H9 (cell line): ENCODE measurements around the gene MTG2. TPM values are rescaled to one million over a fixed set of nuclear protein-coding genes. Genes with fewer than 3 reads are reported as not detected.
A peak's percentile ranks its signal among the peaks of the same experiment; 100 is the strongest.

ENCODE experiments used
- DNase-seq: peaks from one replicate; pipeline ENCODE4 v3.0.0-alpha.2; 2017
- H2AFZ ChIP-seq: one replicate; pipeline ENCODE4 v1.6.1; 2013; ENCODE audit warnings: mild to moderate bottlenecking, low read length, control low read depth, moderate library complexity
- H2AK5ac ChIP-seq: 2 replicates; pipeline ENCODE4 v1.6.1; 2013; ENCODE audit warnings: low read length, control low read depth, mixed read lengths; ENCODE audit not compliant: insufficient read length
- H2BK120ac ChIP-seq: one replicate; pipeline ENCODE4 v1.6.1; 2013; ENCODE audit warnings: low read depth, mild to moderate bottlenecking, low read length, control low read depth, inconsistent platforms; ENCODE audit not compliant: poor library complexity, severe bottlenecking
- H2BK12ac ChIP-seq: 2 replicates; pipeline ENCODE4 v1.6.1; 2013; ENCODE audit warnings: low read length, control low read depth, mixed read lengths, low read depth; ENCODE audit not compliant: insufficient read length
- H2BK15ac ChIP-seq: 2 replicates; pipeline ENCODE4 v1.6.1; 2013; ENCODE audit warnings: low read depth, low read length, control low read depth
- H2BK20ac ChIP-seq: one replicate; pipeline ENCODE4 v1.6.1; 2013; ENCODE audit warnings: low read depth, mild to moderate bottlenecking, low read length, control low read depth, inconsistent platforms; ENCODE audit not compliant: poor library complexity, severe bottlenecking
- H2BK5ac ChIP-seq: 2 replicates; pipeline ENCODE4 v1.6.1; 2013; ENCODE audit warnings: low read length, control low read depth, mixed read lengths; ENCODE audit not compliant: insufficient read length
- H3K14ac ChIP-seq: 2 replicates; pipeline ENCODE4 v1.6.1; 2013; ENCODE audit warnings: low read length, control low read depth; ENCODE audit not compliant: insufficient read depth
- H3K18ac ChIP-seq: 2 replicates; pipeline ENCODE4 v1.6.1; 2013; ENCODE audit warnings: low read depth, mild to moderate bottlenecking, mixed read lengths, low read length, control low read depth; ENCODE audit not compliant: insufficient read length
- H3K23ac ChIP-seq: 2 replicates; pipeline ENCODE4 v1.6.1; 2013; ENCODE audit warnings: low read length, control low read depth, mixed read lengths, low read depth; ENCODE audit not compliant: insufficient read length
- H3K23me2 ChIP-seq: 2 replicates; pipeline ENCODE4 v1.6.1; 2013; ENCODE audit warnings: low read depth, mild to moderate bottlenecking, mixed read lengths, low read length, control low read depth; ENCODE audit not compliant: insufficient read length, poor library complexity, severe bottlenecking
- H3K27ac ChIP-seq: 2 replicates; pipeline ENCODE4 v1.5.1; 2013; ENCODE audit warnings: low read length, control low read depth, mixed read lengths, low read depth; ENCODE audit not compliant: insufficient read length
- H3K27me3 ChIP-seq: 2 replicates; pipeline ENCODE4 v1.6.1; 2013; ENCODE audit warnings: low read length, control low read depth, inconsistent platforms; ENCODE audit not compliant: insufficient read depth
- H3K4ac ChIP-seq: 2 replicates; pipeline ENCODE4 v1.6.1; 2013; ENCODE audit warnings: low read depth, mild to moderate bottlenecking, control low read depth, inconsistent platforms, low read length, moderate library complexity
- H3K4me1 ChIP-seq: 2 replicates; pipeline ENCODE4 v1.6.1; 2013; ENCODE audit warnings: low read length, control low read depth, inconsistent platforms; ENCODE audit not compliant: insufficient read depth
- H3K4me2 ChIP-seq: 2 replicates; pipeline ENCODE4 v1.6.1; 2013; ENCODE audit warnings: low read length, control low read depth, mixed read lengths; ENCODE audit not compliant: insufficient read length, insufficient read depth
- H3K56ac ChIP-seq: 2 replicates; pipeline ENCODE4 v1.6.1; 2013; ENCODE audit warnings: low read depth, mild to moderate bottlenecking, mixed read lengths, low read length, control low read depth; ENCODE audit not compliant: insufficient read length
- H3K79me1 ChIP-seq: 2 replicates; pipeline ENCODE4 v1.6.1; 2013; ENCODE audit warnings: low read depth, mild to moderate bottlenecking, moderate library complexity, low read length, control low read depth, inconsistent platforms; ENCODE audit not compliant: insufficient read depth, poor library complexity, severe bottlenecking
- H3K79me2 ChIP-seq: 2 replicates; pipeline ENCODE4 v1.6.1; 2013; ENCODE audit warnings: low read length, control low read depth, inconsistent platforms; ENCODE audit not compliant: insufficient read depth
- H3K9ac ChIP-seq: 2 replicates; pipeline ENCODE4 v1.6.1; 2013; ENCODE audit warnings: low read length, control low read depth, mixed read lengths; ENCODE audit not compliant: insufficient read length; ENCODE audit errors: extremely low read depth
- H3K9me3 ChIP-seq: one replicate; pipeline ENCODE4 v1.6.1; 2013; ENCODE audit warnings: low read depth, low read length, inconsistent platforms; ENCODE audit not compliant: control insufficient read depth
- H3T11ph ChIP-seq: one replicate; pipeline ENCODE4 v1.6.1; 2013; ENCODE audit warnings: mild to moderate bottlenecking, low read length, control low read depth, inconsistent platforms
- H4K20me1 ChIP-seq: one replicate; pipeline ENCODE4 v1.6.1; 2013; ENCODE audit not compliant: control insufficient read depth, insufficient read length, insufficient read depth
- H4K5ac ChIP-seq: 2 replicates; pipeline ENCODE4 v1.6.1; 2013; ENCODE audit warnings: low read depth, mild to moderate bottlenecking, mixed read lengths, low read length, control low read depth; ENCODE audit not compliant: insufficient read length
- H4K8ac ChIP-seq: replicated peaks from 2 replicates; pipeline ENCODE4 v1.6.1; 2013; ENCODE audit warnings: low read length, control low read depth, mixed read lengths, low read depth; ENCODE audit not compliant: insufficient read length
- H4K91ac ChIP-seq: 2 replicates; pipeline ENCODE4 v1.6.1; 2013; ENCODE audit warnings: low read depth, mild to moderate bottlenecking, moderate library complexity, mixed read lengths, low read length, control low read depth; ENCODE audit not compliant: insufficient read length
- H3K27ac Mint-ChIP-seq, 3 experiments: 2 replicates in 2 of 3; 3 replicates in 1 of 3; pipeline ENCODE4 v1.8.0; 2020 to 2021; ENCODE audit warnings: mixed read lengths in 3 of 3, mild to moderate bottlenecking in 1 of 3, moderate library complexity in 1 of 3
- H3K27me3 Mint-ChIP-seq: 2 replicates; pipeline ENCODE4 v1.8.0; 2021; ENCODE audit warnings: low read depth, mild to moderate bottlenecking, moderate library complexity, mixed read lengths
- H3K36me3 Mint-ChIP-seq, 3 experiments: 2 replicates in 2 of 3; 3 replicates in 1 of 3; pipeline ENCODE4 v1.8.0; 2020 to 2021; ENCODE audit warnings: low read depth in 3 of 3, mixed read lengths in 3 of 3; ENCODE audit not compliant: insufficient read depth in 1 of 3
- H3K4me1 Mint-ChIP-seq, 2 experiments: 2 replicates each; pipeline ENCODE4 v1.8.0; 2020; ENCODE audit warnings: mixed read lengths in 2 of 2
- H3K4me3 Mint-ChIP-seq, 2 experiments: 2 replicates in 1 of 2; 3 replicates in 1 of 2; pipeline ENCODE4 v1.8.0; 2020 to 2021; ENCODE audit warnings: mild to moderate bottlenecking in 2 of 2, mixed read lengths in 2 of 2, moderate library complexity in 1 of 2
- H3K9me3 Mint-ChIP-seq, 2 experiments: 2 replicates in 1 of 2; 3 replicates in 1 of 2; pipeline ENCODE4 v1.8.0; 2020; ENCODE audit warnings: mild to moderate bottlenecking in 2 of 2, mixed read lengths in 2 of 2, moderate library complexity in 1 of 2
- CTCF ChIP-seq: fragments of 200-600 bp; sonication (generic); conservative IDR thresholded peaks from 3 replicates; pipeline ENCODE4 v1.8.0; 2021; ENCODE audit warnings: antibody characterized with exemption, mild to moderate bottlenecking
- WGBS: extraction: QIAGEN DNeasy Blood & Tissue Kit; methylation state at CpG from one replicate; pipeline ENCODE4 v1.1.7; 2013; ENCODE audit warnings: missing lambda C conversion rate, low lambda C conversion rate, mixed read lengths; ENCODE audit not compliant: insufficient read length; ENCODE audit errors: extremely low coverage; 5-methylcytosine and 5-hydroxymethylcytosine counted together
- total RNA-seq: library from RNA; stranded (reverse); gene quantifications from 2 replicates; pipeline ENCODE4 v1.2.1, GENCODE V29; 2021

MTG2 gene
- total RNA-seq, 1 experiment from 2014 or later = 25.1 TPM

GRCh38 chr20:62212299-62212698 is 29.5 kb downstream of the MTG2 start:
- Histone ChIP-seq H2BK5ac (no peak overlapping the region), H3K9me3 (no peaks in the 10 kb centered on the region), H3K4me2 (no peak overlapping the region), H3K4me1 (no peaks in the 10 kb centered on the region), H2BK15ac (no peak overlapping the region; the same call in 1 of the 2 replicates), H3K14ac (no peak overlapping the region), H2BK120ac (no peak overlapping the region), H3T11ph (no peak overlapping the region), H3K4ac (no peak overlapping the region), H4K8ac (no peak overlapping the region), H3K27me3 (no peaks in the 10 kb centered on the region), H2BK12ac (no peak overlapping the region), H2AK5ac (no peak overlapping the region), H3K79me2 (no peaks in the 10 kb centered on the region), H3K56ac (no peak overlapping the region), H2AFZ (no peak overlapping the region), H2BK20ac (no peak overlapping the region), H3K23me2 (no peaks in the 10 kb centered on the region), H3K9ac (no peak overlapping the region), H4K20me1 (no peaks in the 10 kb centered on the region), H3K27ac (no peak overlapping the region), H4K5ac (no peak overlapping the region), H3K18ac (no peak overlapping the region), H3K79me1 (no peaks in the 10 kb centered on the region), H4K91ac (no peak overlapping the region), H3K23ac (no peak overlapping the region)
- no peaks in the 10 kb centered on the region for H3K9me3 Mint-ChIP-seq
- peaks cover 35% of the 10 kb centered on the region for H3K27me3 Mint-ChIP-seq
- no peak for TF ChIP-seq CTCF
- DNase-seq = no peak
- no CpG with 5 or more reads among the region's 10 CpGs for WGBS
- no peaks in the 10 kb centered on the region for H3K36me3 Mint-ChIP-seq
- no peak overlapping the region for H3K4me3 Mint-ChIP-seq
- peaks cover 4 to 19% of the 10 kb centered on the region in 2 experiments for H3K4me1 Mint-ChIP-seq
- H3K27ac Mint-ChIP-seq = peak overlapping the region in 1 of 3 experiments; percentile 71; a peak in 2 of 7 replicates
